Measurements from ENCODE around the gene SUN3.
"Not testable (repeated sequence)": the region's sequence is repeated elsewhere in the genome, so short reads cannot be mapped to it uniquely, and the experiment has no call there.

The SUN3 gene

DNA sequence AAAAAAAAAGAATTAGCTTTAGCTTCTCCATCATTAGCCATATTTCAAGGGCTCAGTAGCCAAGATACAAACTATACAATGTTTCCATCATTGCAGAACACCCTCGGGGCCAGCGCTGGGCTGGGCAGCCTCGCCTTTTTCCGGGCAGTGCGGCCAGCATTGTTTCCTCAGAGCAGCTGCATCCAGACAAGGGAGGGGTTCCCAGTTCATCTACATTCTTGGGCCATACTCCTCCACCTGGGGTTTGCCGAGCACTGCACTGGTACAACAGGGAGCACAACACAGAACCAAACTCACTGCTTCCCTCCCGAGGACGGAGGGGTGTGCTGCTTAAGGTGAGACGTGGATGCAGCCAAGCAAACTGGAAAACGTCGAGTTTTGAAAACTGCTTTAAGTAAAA lies 78.2 kb downstream of the SUN3 start:
- no peaks in the 10 kb centered on the region for H4K20me1 ChIP-seq
- peaks cover 5% of the 10 kb centered on the region for H3K4me1 ChIP-seq
- H3K27ac ChIP-seq: no peak overlapping the region
- no peaks in the 10 kb centered on the region for H3K27me3 ChIP-seq
- TF ChIP-seq Cebpa-rat (IDR thresholded peaks at IDR 0.05): no peak
- H3K4me2 ChIP-seq: no peak overlapping the region
- H3K9ac ChIP-seq: no peak overlapping the region
- H3K9me3 ChIP-seq: no peaks in the 10 kb centered on the region
- peaks cover 14% of the 10 kb centered on the region for H3K36me3 ChIP-seq
- H3K4me3 ChIP-seq: no peak overlapping the region

DNA sequence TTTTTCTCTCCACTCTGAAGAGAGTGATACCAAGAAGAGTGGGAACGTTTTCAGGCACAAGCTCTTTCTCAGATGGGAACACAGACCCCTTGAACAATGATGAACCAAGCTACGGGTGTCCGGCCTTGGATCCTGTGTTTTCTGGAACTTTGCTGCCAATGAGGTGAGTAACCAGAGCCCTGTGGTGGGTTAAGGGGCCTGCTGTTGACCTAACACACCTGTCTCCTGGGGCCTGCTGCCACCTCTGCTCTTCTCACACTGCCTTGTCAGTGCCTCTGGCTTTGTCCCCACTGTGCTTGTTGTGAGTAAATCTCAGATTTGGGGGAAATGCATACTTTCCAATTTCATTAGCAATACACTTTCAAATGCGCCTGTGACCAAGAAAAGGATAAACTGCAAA lies 79.2 kb downstream of the SUN3 start:
- Histone ChIP-seq H3K9me3 (no peaks in the 10 kb centered on the region), H3K36me3 (peaks cover 10% of the 10 kb centered on the region), H3K27ac (no peak overlapping the region), H4K20me1 (no peaks in the 10 kb centered on the region), H3K4me3 (no peak overlapping the region), H3K27me3 (no peaks in the 10 kb centered on the region), H3K4me2 (no peak overlapping the region), H3K4me1 (peaks cover 5% of the 10 kb centered on the region), H3K9ac (no peak overlapping the region)
- no peak for TF ChIP-seq Cebpa-rat (IDR thresholded peaks at IDR 0.05)

DNA sequence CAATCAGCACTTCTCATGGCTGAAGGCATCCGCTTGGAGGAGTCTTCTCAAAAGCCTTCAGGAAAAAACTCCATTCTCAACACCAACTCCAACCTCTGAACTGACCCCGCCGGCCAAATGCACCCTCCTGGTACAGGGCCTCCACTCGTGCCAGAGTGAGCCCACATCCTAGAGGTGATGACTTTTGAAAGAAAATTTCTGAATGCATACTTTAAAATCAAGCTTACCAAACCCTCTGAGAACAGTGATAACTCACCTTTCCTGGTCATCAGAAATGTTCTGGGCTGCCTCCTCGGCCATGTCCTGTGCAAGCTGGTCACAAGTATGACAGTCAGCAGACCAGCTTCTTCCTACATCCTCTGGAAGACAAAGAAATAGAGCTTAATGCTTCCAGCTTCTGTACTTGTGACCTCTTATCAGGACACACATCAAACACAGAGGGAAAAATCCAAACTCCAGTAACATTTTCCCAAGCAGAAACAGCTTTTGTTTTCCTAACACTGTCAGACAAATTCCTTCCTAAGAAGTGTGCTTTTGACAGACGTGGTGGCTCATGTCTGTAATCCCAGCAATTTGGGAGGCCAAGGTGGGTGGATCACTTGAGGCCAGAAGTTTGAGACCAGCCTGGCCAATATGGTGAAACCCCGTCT lies 80.6 kb downstream of the SUN3 start, which contains the start of gene PKD1L1:
Gene PKD1L1 (minus strand): TSS at position 326 of the 650 bp plus-strand sequence. CDS start 26 bp downstream, at position 300.
- no peaks in the 10 kb centered on the region for H3K27me3 ChIP-seq
- peaks cover 5% of the 10 kb centered on the region for H3K4me1 ChIP-seq
- H3K27ac ChIP-seq: no peak within 1 kb of the TSS
- H3K4me3 ChIP-seq: no peak within 1 kb of the TSS
- H4K20me1 ChIP-seq: no peaks in the 10 kb centered on the region
- no peak for TF ChIP-seq Cebpa-rat (IDR thresholded peaks at IDR 0.05)
- no peak within 1 kb of the TSS for H3K4me2 ChIP-seq
- no peaks in the 10 kb centered on the region for H3K9me3 ChIP-seq
- H3K9ac ChIP-seq: no peak within 1 kb of the TSS
- no peaks in the 10 kb centered on the region for H3K36me3 ChIP-seq

DNA sequence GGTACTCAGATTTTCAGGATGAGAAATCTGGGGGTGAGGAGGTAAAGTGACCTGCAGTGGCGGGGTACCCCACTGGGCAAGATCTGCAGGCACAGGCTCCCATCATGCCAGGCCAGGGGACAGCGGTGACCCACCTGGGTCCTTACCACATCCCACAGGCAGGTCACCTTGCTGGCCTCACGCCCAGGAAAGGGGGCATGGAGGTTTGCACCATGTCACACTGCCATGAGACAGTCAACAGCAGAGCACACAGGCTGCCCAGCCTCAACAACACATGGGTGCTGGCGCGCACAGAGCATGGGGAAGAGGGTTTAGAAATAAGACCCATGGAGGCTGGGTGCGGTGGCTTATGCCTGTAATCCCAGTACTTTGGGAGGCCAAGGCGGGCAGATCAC lies 81.6 kb downstream of the SUN3 start:
- no peaks in the 10 kb centered on the region for H3K36me3 ChIP-seq
- H3K27me3 ChIP-seq: no peaks in the 10 kb centered on the region
- TF ChIP-seq Cebpa-rat (IDR thresholded peaks at IDR 0.05): no peak
- H3K4me3 ChIP-seq: no peak overlapping the region
- no peak overlapping the region for H3K9ac ChIP-seq
- H3K27ac ChIP-seq: no peak overlapping the region
- peaks cover 5% of the 10 kb centered on the region for H3K4me1 ChIP-seq
- no peaks in the 10 kb centered on the region for H3K9me3 ChIP-seq
- H4K20me1 ChIP-seq: no peaks in the 10 kb centered on the region
- no peak overlapping the region for H3K4me2 ChIP-seq

DNA sequence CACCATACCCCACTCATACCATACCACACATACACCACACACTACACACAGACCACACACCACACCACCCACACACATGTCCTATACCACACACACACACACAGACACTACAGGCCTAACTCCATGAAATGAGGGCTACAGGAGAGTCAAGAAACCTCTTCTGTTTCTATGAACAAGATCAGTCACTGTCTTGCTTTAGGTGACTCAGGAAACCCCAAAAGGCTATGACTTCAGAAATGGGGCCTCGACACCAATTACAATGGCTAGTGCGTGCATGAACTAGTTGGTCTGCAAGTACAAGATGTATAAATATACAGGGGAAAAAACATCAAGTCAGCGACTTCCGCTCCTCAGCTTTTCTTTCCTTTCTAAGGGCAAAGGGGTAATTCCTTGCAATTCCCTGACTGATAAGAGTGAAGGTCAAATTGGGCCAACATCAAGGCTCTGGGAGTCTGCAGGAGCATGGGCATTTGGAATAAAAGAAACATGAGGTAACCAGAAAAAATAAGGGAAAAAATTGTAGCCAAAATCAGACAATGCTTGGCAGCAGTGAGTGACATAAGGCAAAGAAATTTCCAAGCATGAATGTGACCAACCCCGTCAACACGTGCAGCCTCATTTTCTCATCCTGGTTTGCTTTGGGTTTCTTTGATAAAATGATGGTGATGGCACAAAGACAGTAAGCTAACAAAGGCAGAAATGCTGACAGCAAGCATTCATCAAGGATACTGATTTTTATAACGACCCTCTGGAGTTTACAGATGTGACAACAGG lies 82.1 kb downstream of the SUN3 start:
- Histone ChIP-seq H3K4me3 (no peak overlapping the region), H3K4me1 (peaks cover 5% of the 10 kb centered on the region), H3K36me3 (no peaks in the 10 kb centered on the region), H3K27me3 (no peaks in the 10 kb centered on the region), H3K9ac (no peak overlapping the region), H3K4me2 (no peak overlapping the region), H3K9me3 (no peaks in the 10 kb centered on the region), H3K27ac (no peak overlapping the region), H4K20me1 (no peaks in the 10 kb centered on the region)
- no peak for TF ChIP-seq Cebpa-rat (IDR thresholded peaks at IDR 0.05)

DNA sequence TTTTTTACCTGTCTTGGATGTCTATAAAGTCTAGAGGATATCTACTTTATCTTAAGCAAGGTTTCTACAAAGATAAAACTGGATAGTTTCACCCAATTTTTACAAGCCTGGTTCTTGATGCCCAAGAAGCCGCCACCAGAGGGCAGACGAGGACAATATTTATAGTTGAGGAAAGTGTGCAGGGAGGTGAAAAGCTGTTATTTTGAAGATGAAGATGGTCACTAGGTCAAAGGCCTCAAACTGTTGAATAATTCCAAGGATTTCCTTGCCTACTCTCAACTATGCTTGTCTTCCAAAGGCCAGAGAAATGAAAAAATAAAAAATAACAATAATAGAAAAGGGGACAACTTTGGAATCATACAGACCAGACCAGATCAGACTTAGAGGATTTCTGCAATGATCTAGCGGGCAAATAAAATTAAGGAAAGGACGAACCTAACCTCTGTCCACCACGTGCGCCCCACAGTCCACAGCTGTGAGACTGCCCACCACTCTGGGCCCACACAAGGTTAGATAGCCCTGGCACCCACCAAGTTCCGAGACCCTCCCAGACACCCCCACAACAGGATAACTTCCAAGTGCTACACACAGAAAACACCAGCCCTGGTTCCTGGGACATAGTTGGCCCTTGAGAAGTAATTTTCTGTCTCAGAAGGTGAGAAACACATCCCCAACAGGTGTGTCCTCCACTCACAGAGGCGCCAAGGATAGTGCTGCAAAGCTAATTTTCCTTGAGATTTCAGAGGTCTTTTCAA lies 83.5 kb downstream of the SUN3 start:
- no peak overlapping the region for H3K4me2 ChIP-seq
- H3K9me3 ChIP-seq: no peaks in the 10 kb centered on the region
- no peak overlapping the region for H3K9ac ChIP-seq
- H3K4me1 ChIP-seq: peaks cover 5% of the 10 kb centered on the region
- TF ChIP-seq Cebpa-rat (IDR thresholded peaks at IDR 0.05): no peak
- H3K27me3 ChIP-seq: no peaks in the 10 kb centered on the region
- no peaks in the 10 kb centered on the region for H4K20me1 ChIP-seq
- H3K36me3 ChIP-seq: no peaks in the 10 kb centered on the region
- H3K27ac ChIP-seq: no peak overlapping the region
- no peak overlapping the region for H3K4me3 ChIP-seq

DNA sequence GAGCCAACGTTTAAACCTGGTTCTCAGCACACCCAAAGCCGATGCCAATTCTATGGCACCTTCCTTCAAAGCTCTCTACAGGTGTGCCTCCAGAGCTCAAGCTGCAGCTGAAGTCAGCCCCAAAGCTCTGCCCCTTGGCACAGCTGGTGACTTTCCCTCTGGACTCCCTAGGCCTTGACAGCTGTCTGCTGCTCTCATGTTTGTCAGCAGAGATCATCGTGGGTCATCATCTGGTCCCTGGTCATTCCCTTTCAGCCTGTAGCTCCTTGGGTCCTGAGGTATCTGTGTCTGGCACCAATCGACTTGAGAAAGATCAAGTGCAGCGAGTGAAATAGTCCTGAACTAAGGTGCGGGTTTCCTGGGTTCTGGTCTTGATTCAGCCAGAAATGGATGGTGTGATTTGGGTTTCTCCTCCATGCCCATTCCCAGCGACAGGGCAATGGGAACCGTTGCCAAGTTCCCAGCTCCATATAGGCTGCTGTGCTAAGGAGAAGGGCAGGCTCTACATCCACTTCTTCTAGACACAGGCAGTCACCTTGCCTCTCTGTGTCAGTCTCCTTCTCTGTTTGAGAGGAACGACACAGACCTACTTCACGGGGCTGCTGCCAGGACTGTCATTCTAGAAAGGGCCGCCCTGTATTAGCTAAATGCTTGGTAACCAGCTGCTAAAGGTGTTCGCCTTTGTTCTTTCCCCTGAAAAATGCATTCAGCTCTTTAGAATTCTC lies 84.2 kb downstream of the SUN3 start:
- H3K4me3 ChIP-seq: no peak overlapping the region
- TF ChIP-seq Cebpa-rat (IDR thresholded peaks at IDR 0.05): no peak
- no peaks in the 10 kb centered on the region for H3K27me3 ChIP-seq
- H3K9me3 ChIP-seq: no peaks in the 10 kb centered on the region
- H3K4me2 ChIP-seq: no peak overlapping the region
- H3K36me3 ChIP-seq: no peaks in the 10 kb centered on the region
- H3K27ac ChIP-seq: no peak overlapping the region
- no peaks in the 10 kb centered on the region for H4K20me1 ChIP-seq
- no peak overlapping the region for H3K9ac ChIP-seq
- H3K4me1 ChIP-seq: no peaks in the 10 kb centered on the region

DNA sequence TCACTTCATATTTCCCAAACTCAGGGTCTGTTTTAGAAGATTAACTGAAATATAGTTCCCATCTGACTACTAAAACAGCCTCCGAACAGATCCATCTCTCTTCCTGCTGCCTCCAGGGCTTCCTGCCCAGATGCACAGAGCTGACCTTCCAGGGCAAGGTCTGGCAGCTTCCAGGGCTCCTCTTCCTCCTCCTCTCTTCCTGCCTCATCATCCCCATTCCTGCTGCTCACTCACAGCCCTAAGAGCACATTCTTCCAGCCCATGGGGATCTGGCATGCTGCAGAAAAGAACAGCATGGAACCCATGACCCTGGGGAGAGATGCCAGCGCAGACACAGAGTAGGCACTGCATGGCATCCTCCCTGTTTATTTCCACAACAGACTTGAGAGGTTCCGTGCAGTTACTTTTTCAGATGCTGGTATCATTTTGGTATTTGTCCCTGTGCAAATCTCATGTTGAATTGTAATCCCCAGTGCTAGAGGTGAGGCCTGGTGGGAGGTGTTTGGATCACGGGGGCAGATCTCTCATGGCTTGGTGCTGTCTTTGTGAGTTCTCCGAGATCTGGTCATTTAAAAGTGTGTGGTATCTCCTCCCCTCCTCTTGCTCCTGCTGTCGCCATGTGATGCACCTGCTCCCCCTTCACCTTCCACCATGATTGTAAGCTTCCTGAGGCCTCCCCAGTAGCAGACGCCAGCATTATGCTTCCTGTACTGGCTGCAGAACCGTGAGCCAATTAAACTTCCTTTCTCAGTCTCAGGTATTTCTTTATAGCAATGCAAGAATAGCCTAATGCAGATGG lies 85.0 kb downstream of the SUN3 start:
- Histone ChIP-seq H3K36me3 (no peaks in the 10 kb centered on the region), H3K9ac (no peak overlapping the region), H3K4me3 (no peak overlapping the region), H4K20me1 (no peaks in the 10 kb centered on the region), H3K27me3 (no peaks in the 10 kb centered on the region), H3K27ac (no peak overlapping the region), H3K4me1 (peaks cover 3% of the 10 kb centered on the region; the same call in 1 of the 2 replicates), H3K9me3 (no peaks in the 10 kb centered on the region), H3K4me2 (no peak overlapping the region)
- no peak for TF ChIP-seq Cebpa-rat (IDR thresholded peaks at IDR 0.05)

DNA sequence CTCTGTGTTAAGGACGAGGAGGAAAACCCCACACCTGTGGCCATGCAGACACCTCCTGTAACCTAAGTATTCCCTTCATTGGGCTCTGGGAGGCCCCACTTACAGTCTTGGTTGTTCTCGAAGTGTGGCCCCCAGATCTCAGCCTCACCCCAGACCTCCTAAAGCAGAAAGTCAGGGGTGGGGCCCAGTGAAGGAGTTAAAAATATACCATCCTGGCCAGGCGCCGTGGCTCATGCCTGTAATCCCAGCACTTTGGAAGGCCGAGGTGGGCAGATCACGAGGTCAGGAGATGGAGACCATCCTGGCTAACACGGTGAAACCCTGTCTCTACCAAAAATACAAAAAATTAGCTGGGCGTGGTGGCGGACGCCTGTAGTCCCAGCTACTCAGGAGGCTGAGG lies 86.3 kb downstream of the SUN3 start:
- not testable (repeated sequence) for H3K36me3 ChIP-seq, H4K20me1 ChIP-seq, H3K4me3 ChIP-seq, H3K9me3 ChIP-seq, H3K27ac ChIP-seq, H3K27me3 ChIP-seq, H3K4me2 ChIP-seq, H3K9ac ChIP-seq
- peaks cover 16% of the 10 kb centered on the region for H3K4me1 ChIP-seq
